Measurements from ENCODE around the gene NUDT13. TPM values are rescaled to one million over a fixed set of nuclear protein-coding genes. Genes with fewer than 3 reads are reported as not detected.
A peak's percentile ranks its signal among the peaks of the same experiment; 100 is the strongest.
"Not testable (repeated sequence)": the region's sequence is repeated elsewhere in the genome, so short reads cannot be mapped to it uniquely, and the experiment has no call there.

Gene NUDT13
- total RNA-seq, 1 donor from 2014 or later: 3.4 TPM

DNA sequence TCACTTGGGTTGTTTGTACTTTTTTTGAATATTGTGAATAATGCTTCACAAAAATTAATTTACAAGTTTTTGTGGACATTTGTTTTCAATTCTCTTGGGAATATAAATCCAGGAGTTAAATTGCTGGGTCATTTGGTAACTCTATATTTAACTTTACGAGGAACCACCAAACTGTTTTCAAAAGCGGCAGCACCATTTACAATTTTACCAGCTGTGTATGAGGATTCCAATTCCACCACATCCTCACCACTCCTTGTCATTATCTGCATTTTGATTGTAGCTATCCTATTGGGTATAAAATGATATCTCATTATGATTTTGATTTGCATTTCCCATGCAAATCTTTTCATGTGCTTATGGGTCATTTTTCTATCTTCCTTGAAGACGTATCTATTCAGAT, 4.0 kb upstream of the NUDT13 start:
- H3K36me3 Mint-ChIP-seq (ENCODE audit: low read depth): peaks cover 25% of the 10 kb centered on the region
- no peak overlapping the region for H3K27ac Mint-ChIP-seq (ENCODE audit: unreplicated experiment)
- DNase-seq (ENCODE audit: low read depth, low spot score): no peak
- no peaks in the 10 kb centered on the region for H3K27me3 Mint-ChIP-seq (ENCODE audit: low read depth)
- TF ChIP-seq, protein P1, sequence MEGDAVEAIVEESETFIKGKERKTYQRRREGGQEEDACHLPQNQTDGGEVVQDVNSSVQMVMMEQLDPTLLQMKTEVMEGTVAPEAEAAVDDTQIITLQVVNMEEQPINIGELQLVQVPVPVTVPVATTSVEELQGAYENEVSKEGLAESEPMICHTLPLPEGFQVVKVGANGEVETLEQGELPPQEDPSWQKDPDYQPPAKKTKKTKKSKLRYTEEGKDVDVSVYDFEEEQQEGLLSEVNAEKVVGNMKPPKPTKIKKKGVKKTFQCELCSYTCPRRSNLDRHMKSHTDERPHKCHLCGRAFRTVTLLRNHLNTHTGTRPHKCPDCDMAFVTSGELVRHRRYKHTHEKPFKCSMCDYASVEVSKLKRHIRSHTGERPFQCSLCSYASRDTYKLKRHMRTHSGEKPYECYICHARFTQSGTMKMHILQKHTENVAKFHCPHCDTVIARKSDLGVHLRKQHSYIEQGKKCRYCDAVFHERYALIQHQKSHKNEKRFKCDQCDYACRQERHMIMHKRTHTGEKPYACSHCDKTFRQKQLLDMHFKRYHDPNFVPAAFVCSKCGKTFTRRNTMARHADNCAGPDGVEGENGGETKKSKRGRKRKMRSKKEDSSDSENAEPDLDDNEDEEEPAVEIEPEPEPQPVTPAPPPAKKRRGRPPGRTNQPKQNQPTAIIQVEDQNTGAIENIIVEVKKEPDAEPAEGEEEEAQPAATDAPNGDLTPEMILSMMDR (conservative IDR thresholded peaks at IDR 0.05): no peak
- H3K4me1 Mint-ChIP-seq: peaks cover 7% of the 10 kb centered on the region
- H3K9me3 Mint-ChIP-seq: peaks cover 3% of the 10 kb centered on the region
- H3K4me3 Mint-ChIP-seq: no peak overlapping the region

DNA sequence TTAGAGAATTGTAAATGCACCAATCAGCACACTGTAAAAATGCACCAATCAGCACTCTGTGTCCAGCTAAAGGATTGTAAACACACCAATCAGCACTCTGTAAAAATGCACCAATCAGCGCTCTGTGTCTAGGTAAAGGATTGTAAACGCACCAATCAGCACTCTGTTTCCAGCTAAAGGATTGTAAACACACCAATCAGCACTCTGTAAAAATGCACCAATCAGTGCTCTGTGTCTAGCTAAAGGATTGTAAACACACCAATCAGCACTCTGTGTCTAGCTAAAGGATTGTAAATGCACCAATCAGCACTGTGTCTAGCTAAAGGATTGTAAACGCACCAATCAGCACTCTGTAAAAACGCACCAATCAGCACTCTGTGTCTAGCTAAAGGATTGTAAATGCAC, 1.0 kb upstream of the NUDT13 start:
- H3K27ac Mint-ChIP-seq (ENCODE audit: unreplicated experiment); H3K4me1 Mint-ChIP-seq; H3K9me3 Mint-ChIP-seq; DNase-seq (ENCODE audit: low read depth, low spot score); H3K27me3 Mint-ChIP-seq (ENCODE audit: low read depth); H3K4me3 Mint-ChIP-seq: not testable (repeated sequence)
- H3K36me3 Mint-ChIP-seq (ENCODE audit: low read depth): peaks cover 22% of the 10 kb centered on the region

DNA sequence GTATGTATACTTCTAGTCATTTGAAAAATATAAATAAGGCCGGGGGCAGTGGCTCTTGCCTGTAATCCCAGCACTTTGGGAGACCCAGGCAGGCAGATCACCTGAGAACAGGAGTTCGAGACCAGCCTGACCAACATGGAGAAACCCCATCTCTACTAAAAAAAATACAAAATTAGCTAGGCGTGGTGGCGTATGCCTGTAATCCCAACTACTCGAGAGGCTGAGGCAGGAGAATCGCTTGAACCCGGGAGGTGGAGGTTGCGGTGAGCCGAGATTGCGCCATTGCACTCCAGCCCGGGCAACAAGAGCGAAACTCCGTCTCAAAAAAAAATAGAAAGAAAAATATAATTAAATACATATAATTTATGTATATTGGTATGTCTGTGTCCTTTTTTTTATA, 1.8 kb downstream of the NUDT13 start:
- H3K9me3 Mint-ChIP-seq; H3K27me3 Mint-ChIP-seq (ENCODE audit: low read depth); DNase-seq (ENCODE audit: low read depth, low spot score); H3K4me1 Mint-ChIP-seq; H3K27ac Mint-ChIP-seq (ENCODE audit: unreplicated experiment): not testable (repeated sequence)
- Mint-ChIP-seq H3K4me3 (peak overlapping the region; percentile 95), H3K36me3 (ENCODE audit: low read depth) (peaks cover 19% of the 10 kb centered on the region)

DNA sequence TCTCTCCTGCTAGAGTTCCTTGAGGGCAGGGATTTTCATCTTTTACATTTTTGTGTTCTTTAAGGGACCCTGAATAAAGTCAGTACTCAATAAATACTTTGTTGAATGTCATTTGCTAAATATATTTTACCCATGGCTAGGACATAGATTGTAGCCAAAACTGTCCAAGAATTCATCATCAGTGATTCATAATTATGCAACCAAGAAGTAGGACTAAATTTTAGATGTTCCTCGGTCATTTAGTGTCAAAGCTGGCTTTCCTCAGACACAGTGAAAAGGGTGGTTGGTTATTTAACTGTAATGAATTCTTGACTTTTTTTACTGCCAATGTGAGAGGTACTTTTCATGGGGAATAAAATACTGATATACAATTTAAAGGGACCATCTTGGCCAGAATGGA, 3.3 kb downstream of the NUDT13 start:
- DNase-seq (ENCODE audit: low read depth, low spot score): no peak
- Mint-ChIP-seq H3K4me3 (peak overlapping the region; percentile 31), H3K9me3 (peaks cover 3% of the 10 kb centered on the region), H3K27ac (ENCODE audit: unreplicated experiment) (no peak overlapping the region), H3K4me1 (peaks cover 10% of the 10 kb centered on the region), H3K27me3 (ENCODE audit: low read depth) (no peaks in the 10 kb centered on the region), H3K36me3 (ENCODE audit: low read depth) (peaks cover 16% of the 10 kb centered on the region)
- TF ChIP-seq, protein P1 (conservative IDR thresholded peaks at IDR 0.05): no peak

DNA sequence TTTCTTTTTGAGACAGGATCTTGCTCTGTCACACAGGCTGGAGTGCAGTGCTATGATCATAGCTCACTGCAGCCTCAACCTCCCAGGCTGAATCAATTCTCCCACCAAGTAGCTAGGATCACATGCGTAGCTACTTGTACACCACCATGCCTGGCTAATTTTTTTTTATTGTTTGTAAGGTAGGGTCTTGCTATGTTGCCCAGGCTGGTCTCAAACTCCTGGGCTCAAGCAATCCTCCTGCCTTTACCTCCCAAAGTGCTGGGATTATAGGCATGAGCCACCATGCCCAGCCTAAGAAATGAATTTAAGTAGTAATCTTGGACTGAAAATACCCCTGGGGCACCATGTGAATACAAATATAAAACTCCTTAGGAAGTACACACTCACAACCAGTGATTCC, 5.8 kb downstream of the NUDT13 start:
- Mint-ChIP-seq H3K36me3 (ENCODE audit: low read depth) (peaks cover 2% of the 10 kb centered on the region), H3K27me3 (ENCODE audit: low read depth) (no peaks in the 10 kb centered on the region), H3K9me3 (no peaks in the 10 kb centered on the region), H3K4me1 (peaks cover 5% of the 10 kb centered on the region), H3K4me3 (no peak overlapping the region), H3K27ac (ENCODE audit: unreplicated experiment) (no peak overlapping the region)
- no peak for DNase-seq (ENCODE audit: low read depth, low spot score)
- TF ChIP-seq, protein P1 (conservative IDR thresholded peaks at IDR 0.05): no peak

DNA sequence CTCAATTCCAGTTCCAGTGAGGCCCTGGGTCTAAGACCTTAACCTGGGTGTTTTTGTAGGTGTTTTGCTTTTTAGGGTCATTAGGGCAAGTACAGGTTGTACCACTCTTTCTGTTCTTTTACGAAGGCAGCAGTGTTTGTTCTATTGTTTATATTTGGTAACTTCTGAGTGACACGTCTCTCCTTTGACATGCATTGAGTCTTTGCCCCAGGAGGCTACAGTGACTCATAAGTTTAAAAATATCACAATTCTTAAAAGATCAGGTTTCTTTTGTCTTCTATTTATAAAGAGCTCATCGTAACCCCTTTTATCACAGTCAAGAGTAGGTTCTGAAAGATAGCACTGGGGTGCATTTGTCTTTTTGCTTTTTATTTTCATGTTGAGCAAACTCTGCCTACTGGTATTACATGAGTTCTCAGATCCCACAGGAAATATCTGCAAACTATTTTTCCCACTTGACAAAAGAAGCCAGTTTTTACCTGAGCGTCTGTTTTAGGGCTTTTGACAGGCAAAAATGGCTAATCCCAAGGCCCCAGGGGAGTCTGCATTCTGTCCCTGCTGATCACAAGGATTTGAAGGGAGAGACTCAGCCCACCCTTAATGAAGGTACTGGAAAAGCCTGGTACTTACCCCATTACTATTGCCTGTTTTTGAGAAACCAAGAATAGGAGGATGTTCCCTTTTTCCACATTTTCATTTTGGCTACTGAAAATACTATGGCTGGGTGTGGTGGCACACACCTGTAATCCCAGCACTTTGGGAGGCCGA, 7.9 kb downstream of the NUDT13 start:
- Mint-ChIP-seq H3K9me3 (no peaks in the 10 kb centered on the region), H3K27me3 (ENCODE audit: low read depth) (no peaks in the 10 kb centered on the region), H3K4me3 (no peak overlapping the region), H3K36me3 (ENCODE audit: low read depth) (peaks cover 2% of the 10 kb centered on the region), H3K4me1 (no peaks in the 10 kb centered on the region), H3K27ac (ENCODE audit: unreplicated experiment) (no peak overlapping the region)
- DNase-seq (ENCODE audit: low read depth, low spot score): no peak
- TF ChIP-seq, protein P1 (conservative IDR thresholded peaks at IDR 0.05): no peak

All from neural crest cell (in vitro differentiated cells).